Activated CD8-positive, alpha-beta T cell treated with anti-CD3 and anti-CD28 coated beads for 36 hours (primary cell): ENCODE results near the gene GPN3. TPM values are rescaled to one million over a fixed set of nuclear protein-coding genes. Genes with fewer than 3 reads are reported as not detected.

Experiments
- ATAC-seq: fragments of 200-7000 bp; cut with Tn5 transposase; one replicate; pipeline ENCODE4 v1.10.0; 2021; ENCODE audit warnings: mild to moderate bottlenecking, moderate library complexity
- CTCF ChIA-PET: fragments of 350-600 bp; sonication (Branson Sonifier 250); formaldehyde crosslinking; loops from one replicate; lab custom pipeline; 2021; ENCODE audit warnings: antibody characterized with exemption; lab: Charles Lee
- POLR2A ChIA-PET: fragments of 350-600 bp; sonication (Branson Sonifier 250); formaldehyde crosslinking; loops from one replicate; lab custom pipeline; 2021; ENCODE audit warnings: antibody characterized with exemption; lab: Charles Lee
- DNase-seq: peaks from one replicate; pipeline ENCODE4 v3.0.0-alpha.2; 2020
- H3K27ac Mint-ChIP-seq: one replicate; pipeline ENCODE4 v1.8.0; 2021; ENCODE audit warnings: mild to moderate bottlenecking, mixed read lengths
- H3K27me3 Mint-ChIP-seq: one replicate; pipeline ENCODE4 v1.8.0; 2021; ENCODE audit warnings: mixed read lengths
- H3K36me3 Mint-ChIP-seq: one replicate; pipeline ENCODE4 v1.8.0; 2021; ENCODE audit warnings: low read depth, mixed read lengths
- H3K4me1 Mint-ChIP-seq: one replicate; pipeline ENCODE4 v1.8.0; 2021; ENCODE audit warnings: low read depth, mixed read lengths
- H3K4me3 Mint-ChIP-seq: one replicate; pipeline ENCODE4 v1.8.0; 2021; ENCODE audit warnings: mild to moderate bottlenecking, moderate library complexity, mixed read lengths
- H3K9me3 Mint-ChIP-seq: one replicate; pipeline ENCODE4 v1.8.0; 2021; ENCODE audit warnings: mixed read lengths
- intact Hi-C: fragments of 100-400 bp; cut with micrococcal nuclease; formaldehyde crosslinking; loops from one replicate; pipeline ENCODE4 v1.10.0; 2022
- total RNA-seq, 2 experiments: library from RNA; stranded (reverse); gene quantifications; one replicate each; pipeline ENCODE4 v1.2.3, GENCODE V29; 2021
- TF ChIP-seq, protein P1 (sequence below): fragments of 200-600 bp; IDR thresholded peaks from one replicate; pipeline ENCODE4 v1.8.0; 2022; ENCODE audit warnings: antibody characterized with exemption, mild to moderate bottlenecking

GPN3 gene
- total RNA-seq, 2 experiments from 2014 or later: 69.1 TPM

DNA sequence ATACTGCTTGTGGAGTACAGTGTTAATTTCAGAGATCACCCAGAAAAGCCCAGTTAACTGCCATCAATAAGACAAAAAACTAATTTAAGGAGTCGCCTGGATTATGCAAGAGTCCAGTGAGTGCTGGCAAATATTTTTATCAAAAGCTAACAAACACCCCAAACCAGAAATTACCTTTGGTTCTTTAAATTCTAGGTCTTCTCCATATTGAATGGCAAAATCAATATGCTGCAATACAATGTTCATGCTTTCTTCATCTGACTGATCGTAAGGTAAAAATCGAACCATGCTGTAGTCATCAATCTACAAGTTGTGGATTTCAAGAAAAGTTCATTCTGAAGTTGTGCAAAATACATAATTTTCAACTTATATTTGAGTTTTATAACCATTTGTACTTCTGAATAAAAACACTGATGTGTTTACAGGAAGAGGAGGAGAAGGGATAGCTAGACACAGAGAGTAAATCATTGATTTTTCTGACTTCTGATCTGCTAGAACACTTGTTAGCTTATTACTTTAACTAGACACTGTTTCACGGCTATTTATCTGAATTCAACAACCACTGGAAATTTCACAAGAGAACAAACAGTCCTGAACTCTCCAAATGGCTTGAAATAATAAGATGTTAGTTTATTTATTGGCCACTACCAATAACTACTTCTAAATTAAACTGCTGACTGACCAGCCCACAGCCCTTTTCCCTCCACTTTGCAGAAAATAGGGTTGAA is 14.3 kb downstream of the GPN3 start:
- no peak for ATAC-seq
- Mint-ChIP-seq H3K4me3 (no peak overlapping the region), H3K4me1 (peaks cover 12% of the 10 kb centered on the region), H3K9me3 (no peaks in the 10 kb centered on the region), H3K27ac (no peak overlapping the region), H3K27me3 (no peaks in the 10 kb centered on the region), H3K36me3 (peaks cover 42% of the 10 kb centered on the region)
- no peak for DNase-seq
- intact Hi-C loops: no loop called here
- ChIA-PET POLR2A (interaction anchor here (1.1 kb wide), 1 partner anchor 161 kb away, joined by 3 read pairs; no protein-coding TSS in a partner anchor), CTCF (interaction anchor here (1.2 to 6.5 kb wide), 3 partner anchors 15 to 148 kb away, joined by 6 to 70 read pairs (median 30); partner anchors contain the start of genes FAM216A and GPN3)
- TF ChIP-seq, protein P1, sequence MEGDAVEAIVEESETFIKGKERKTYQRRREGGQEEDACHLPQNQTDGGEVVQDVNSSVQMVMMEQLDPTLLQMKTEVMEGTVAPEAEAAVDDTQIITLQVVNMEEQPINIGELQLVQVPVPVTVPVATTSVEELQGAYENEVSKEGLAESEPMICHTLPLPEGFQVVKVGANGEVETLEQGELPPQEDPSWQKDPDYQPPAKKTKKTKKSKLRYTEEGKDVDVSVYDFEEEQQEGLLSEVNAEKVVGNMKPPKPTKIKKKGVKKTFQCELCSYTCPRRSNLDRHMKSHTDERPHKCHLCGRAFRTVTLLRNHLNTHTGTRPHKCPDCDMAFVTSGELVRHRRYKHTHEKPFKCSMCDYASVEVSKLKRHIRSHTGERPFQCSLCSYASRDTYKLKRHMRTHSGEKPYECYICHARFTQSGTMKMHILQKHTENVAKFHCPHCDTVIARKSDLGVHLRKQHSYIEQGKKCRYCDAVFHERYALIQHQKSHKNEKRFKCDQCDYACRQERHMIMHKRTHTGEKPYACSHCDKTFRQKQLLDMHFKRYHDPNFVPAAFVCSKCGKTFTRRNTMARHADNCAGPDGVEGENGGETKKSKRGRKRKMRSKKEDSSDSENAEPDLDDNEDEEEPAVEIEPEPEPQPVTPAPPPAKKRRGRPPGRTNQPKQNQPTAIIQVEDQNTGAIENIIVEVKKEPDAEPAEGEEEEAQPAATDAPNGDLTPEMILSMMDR: no peak

DNA sequence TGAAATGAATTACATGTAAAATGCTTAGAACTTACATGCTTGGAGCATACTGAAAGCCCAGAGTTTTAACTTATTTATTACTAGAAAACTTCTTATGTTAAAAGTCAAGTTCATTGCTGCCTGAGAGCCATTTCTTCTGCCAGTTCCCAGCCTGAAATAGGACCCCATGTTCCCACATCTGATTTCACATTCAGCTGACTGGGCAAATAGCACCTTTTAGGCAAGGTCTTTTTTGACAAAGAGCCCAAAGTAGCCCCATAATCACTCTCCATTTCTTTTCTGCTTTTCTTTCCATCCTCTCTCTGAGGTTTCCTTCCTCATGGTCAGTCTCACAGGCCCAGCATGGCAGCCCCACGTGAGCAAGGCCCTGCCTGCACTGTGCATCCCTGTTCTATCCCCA is 16.8 kb downstream of the GPN3 start:
- TF ChIP-seq, protein P1: no peak
- ChIA-PET POLR2A (interaction anchor here (1.3 to 4.4 kb wide), 3 partner anchors 15 to 50 kb away, joined by 4 to 49 read pairs (median 8); partner anchors contain the start of genes FAM216A, GPN3 and VPS29), CTCF (interaction anchor here (1.0 to 6.5 kb wide), 8 partner anchors 17 to 164 kb away, joined by 3 to 70 read pairs (median 8); partner anchors contain the start of genes FAM216A and GPN3)
- DNase-seq (no peak), ATAC-seq (no peak)
- intact Hi-C loops: no loop called here
- Mint-ChIP-seq H3K27ac (peak overlapping the region; percentile 100), H3K9me3 (no peaks in the 10 kb centered on the region), H3K36me3 (peaks cover 48% of the 10 kb centered on the region), H3K4me1 (peaks cover 29% of the 10 kb centered on the region), H3K4me3 (peak overlapping the region; percentile 29), H3K27me3 (no peaks in the 10 kb centered on the region)

DNA sequence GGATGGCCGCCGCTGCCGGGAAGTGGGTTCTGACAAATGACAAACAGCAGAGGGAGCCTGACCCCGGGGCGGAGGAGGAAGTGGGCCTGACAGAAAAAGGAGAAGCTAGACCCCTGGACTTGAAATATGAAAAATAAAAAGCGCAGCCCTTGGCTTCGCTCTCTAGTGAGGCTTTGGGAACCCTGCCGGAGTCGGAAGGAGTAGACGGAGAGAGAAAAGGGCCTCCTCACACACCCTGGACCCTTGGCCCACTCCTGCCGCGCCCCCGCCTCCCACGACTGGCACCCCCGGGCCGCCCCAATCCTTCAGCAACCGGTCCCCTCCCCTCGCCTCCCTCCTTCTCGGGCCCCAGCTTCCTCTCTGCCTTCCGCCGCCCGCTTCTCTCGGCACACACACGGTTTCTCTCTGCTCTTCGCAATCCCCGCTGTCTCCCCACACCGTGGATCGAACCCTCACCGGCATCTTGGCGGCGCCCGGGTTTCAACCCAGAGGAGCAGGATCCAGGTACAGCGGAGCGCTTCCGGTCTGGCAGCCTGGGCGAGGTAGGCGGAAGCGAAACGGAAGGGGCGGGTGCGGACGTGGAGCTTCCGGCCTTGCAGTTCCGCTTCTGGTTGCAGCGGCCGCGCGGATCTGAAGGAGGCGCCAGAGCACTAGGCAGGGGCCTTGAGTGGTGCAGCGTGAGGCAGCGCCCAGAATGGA is 18.1 kb downstream of the GPN3 start, which contains the start of gene ARPC3:
Gene ARPC3 (minus strand): TSS at position 539 of the 699 bp plus-strand sequence. CDS start 77 bp downstream, at position 462.
- Mint-ChIP-seq H3K36me3 (peaks cover 48% of the 10 kb centered on the region), H3K27me3 (no peaks in the 10 kb centered on the region), H3K4me3 (peak within 1 kb of the TSS; percentile 87), H3K27ac (peak within 1 kb of the TSS; percentile 100), H3K4me1 (peaks cover 34% of the 10 kb centered on the region), H3K9me3 (no peaks in the 10 kb centered on the region)
- POLR2A ChIA-PET: interaction anchor here (0.6 to 4.4 kb wide), 19 partner anchors 9 to 312 kb away, joined by 3 to 49 read pairs (median 4); partner anchors contain the start of genes FAM216A, GPN3, TCTN1 and VPS29
- TF ChIP-seq, protein P1: peak; percentile 74
- DNase-seq (peak; percentile 98), ATAC-seq (peak; percentile 98)
- intact Hi-C loops: no loop called here
- CTCF ChIA-PET: interaction anchor here (0.7 to 10.3 kb wide), 35 partner anchors 9 to 371 kb away, joined by 3 to 71 read pairs (median 4); partner anchors contain the start of genes FAM216A, GPN3 and TCTN1

DNA sequence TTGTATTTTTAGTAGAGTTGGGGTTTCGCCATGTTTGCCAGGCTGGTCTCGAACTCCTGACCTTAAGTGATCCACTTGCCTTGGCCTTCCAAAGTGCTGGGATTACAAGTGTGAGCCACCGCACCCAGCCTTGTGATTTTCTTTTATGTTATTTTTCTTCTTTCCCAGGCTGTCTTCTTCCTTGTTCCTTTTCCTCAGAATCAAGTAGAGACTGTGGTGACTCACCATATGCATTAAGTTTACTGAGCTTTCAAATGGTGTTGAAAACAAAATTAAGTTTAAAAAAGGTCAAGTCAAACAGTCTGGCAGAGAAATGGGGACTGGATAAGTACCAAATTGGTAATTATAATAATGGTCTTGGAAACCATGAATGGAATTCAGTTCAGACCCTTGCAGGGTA is 23.6 kb downstream of the GPN3 start:
- Mint-ChIP-seq H3K9me3 (no peaks in the 10 kb centered on the region), H3K4me1 (peaks cover 30% of the 10 kb centered on the region), H3K4me3 (no peak overlapping the region), H3K27ac (no peak overlapping the region), H3K36me3 (peaks cover 37% of the 10 kb centered on the region), H3K27me3 (no peaks in the 10 kb centered on the region)
- POLR2A ChIA-PET: interaction anchor here (1.9 kb wide), 1 partner anchor 22 kb away, joined by 5 read pairs; no protein-coding TSS in a partner anchor
- TF ChIP-seq, protein P1: no peak
- intact Hi-C loops: no loop called here
- DNase-seq (no peak), ATAC-seq (no peak)
- CTCF ChIA-PET: interaction anchor here (10.3 kb wide), 1 partner anchor 12 kb away, joined by 71 read pairs; no protein-coding TSS in a partner anchor
